GM12874 (cell line): ENCODE data around the gene PCSK6.

Experiments
- CTCF ChIP-seq: IDR thresholded peaks from 2 replicates; pipeline ENCODE4 v1.5.1; 2011; ENCODE audit warnings: low read depth, mild to moderate bottlenecking, control low read depth, low read length, moderate library complexity; ENCODE audit not compliant: insufficient read depth

The PCSK6 gene

GRCh38 chr15:101502572-101503295 is 13.2 kb upstream of the PCSK6 start:
- TF ChIP-seq CTCF = no peak

- TF ChIP-seq CTCF = peak; percentile 54
Measured at GRCh38 chr15:101501703-101502373, 12.3 kb upstream of the PCSK6 start.

- no peak for TF ChIP-seq CTCF
Measured at GRCh38 chr15:101500865-101501551, 11.5 kb upstream of the PCSK6 start.

- TF ChIP-seq CTCF = no peak
Measured at GRCh38 chr15:101499863-101500713, 10.6 kb upstream of the PCSK6 start.

GRCh38 chr15:101498717-101499480 is 9.4 kb upstream of the PCSK6 start:
- TF ChIP-seq CTCF = no peak

GRCh38 chr15:101498076-101498716 is 8.7 kb upstream of the PCSK6 start:
- no peak for TF ChIP-seq CTCF
